Measurements from ENCODE around the gene ZNF668. TPM values are rescaled to one million over a fixed set of nuclear protein-coding genes. Genes with fewer than 3 reads are reported as not detected.
"Not testable (repeated sequence)": the region's sequence is repeated elsewhere in the genome, so short reads cannot be mapped to it uniquely, and the experiment has no call there.

The ZNF668 gene
- total RNA-seq, 3 donors from 2014 or later (not counting 1 experiment from before 2014, with no cell fraction given) = 11.0 to 27.4 (median 22.6) TPM

DNA sequence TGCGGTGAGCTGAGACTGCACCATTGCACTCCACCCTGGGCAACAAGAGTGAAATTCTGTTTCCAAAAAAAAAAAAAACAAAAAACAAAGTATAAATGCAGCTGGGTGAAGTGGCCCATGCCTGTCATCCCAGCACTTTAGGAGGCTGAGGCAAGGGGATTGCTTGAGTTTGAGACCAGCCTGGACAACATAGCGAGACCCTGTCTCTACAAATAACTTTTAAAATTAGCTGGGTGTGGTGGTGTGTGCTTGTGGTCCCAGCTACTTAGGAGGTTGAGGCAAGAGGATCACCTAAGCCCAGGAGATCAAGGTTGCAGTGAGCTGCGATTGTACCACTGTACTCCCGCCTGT lies 50.8 kb downstream of the ZNF668 start:
- Histone ChIP-seq H3K36me3 (ENCODE audit: control insufficient read depth, insufficient read depth, low read length) (no peaks in the 10 kb centered on the region), H3K27me3 (ENCODE audit: control insufficient read depth, insufficient read depth, low read length) (no peaks in the 10 kb centered on the region), H3K9me3 (ENCODE audit: control insufficient read depth, insufficient read depth, low read length) (no peaks in the 10 kb centered on the region), H3K4me3 (ENCODE audit: low read length) (no peak overlapping the region), H3K27ac (ENCODE audit: low read length) (no peak overlapping the region), H3K4me1 (ENCODE audit: control insufficient read depth, insufficient read depth, low read length) (no peaks in the 10 kb centered on the region)
- H3K27ac Mint-ChIP-seq = no peak overlapping the region
- WGBS (ENCODE audit: insufficient coverage) = 87% methylated on average over 3 of the region's 4 CpGs
- no peaks in the 10 kb centered on the region for H3K4me1 Mint-ChIP-seq
- no peak overlapping the region for H3K4me3 Mint-ChIP-seq
- intact Hi-C loops (cut with micrococcal nuclease) = no loop called here
- TF ChIP-seq, protein P1, sequence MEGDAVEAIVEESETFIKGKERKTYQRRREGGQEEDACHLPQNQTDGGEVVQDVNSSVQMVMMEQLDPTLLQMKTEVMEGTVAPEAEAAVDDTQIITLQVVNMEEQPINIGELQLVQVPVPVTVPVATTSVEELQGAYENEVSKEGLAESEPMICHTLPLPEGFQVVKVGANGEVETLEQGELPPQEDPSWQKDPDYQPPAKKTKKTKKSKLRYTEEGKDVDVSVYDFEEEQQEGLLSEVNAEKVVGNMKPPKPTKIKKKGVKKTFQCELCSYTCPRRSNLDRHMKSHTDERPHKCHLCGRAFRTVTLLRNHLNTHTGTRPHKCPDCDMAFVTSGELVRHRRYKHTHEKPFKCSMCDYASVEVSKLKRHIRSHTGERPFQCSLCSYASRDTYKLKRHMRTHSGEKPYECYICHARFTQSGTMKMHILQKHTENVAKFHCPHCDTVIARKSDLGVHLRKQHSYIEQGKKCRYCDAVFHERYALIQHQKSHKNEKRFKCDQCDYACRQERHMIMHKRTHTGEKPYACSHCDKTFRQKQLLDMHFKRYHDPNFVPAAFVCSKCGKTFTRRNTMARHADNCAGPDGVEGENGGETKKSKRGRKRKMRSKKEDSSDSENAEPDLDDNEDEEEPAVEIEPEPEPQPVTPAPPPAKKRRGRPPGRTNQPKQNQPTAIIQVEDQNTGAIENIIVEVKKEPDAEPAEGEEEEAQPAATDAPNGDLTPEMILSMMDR (IDR thresholded peaks at IDR 0.05) = no peak
- DNase-seq (no peak), ATAC-seq (no peak)
- H3K36me3 Mint-ChIP-seq = no peaks in the 10 kb centered on the region
- H3K9me3 Mint-ChIP-seq = no peaks in the 10 kb centered on the region
- no peaks in the 10 kb centered on the region for H3K27me3 Mint-ChIP-seq (ENCODE audit: low read depth in 2 of 2)

DNA sequence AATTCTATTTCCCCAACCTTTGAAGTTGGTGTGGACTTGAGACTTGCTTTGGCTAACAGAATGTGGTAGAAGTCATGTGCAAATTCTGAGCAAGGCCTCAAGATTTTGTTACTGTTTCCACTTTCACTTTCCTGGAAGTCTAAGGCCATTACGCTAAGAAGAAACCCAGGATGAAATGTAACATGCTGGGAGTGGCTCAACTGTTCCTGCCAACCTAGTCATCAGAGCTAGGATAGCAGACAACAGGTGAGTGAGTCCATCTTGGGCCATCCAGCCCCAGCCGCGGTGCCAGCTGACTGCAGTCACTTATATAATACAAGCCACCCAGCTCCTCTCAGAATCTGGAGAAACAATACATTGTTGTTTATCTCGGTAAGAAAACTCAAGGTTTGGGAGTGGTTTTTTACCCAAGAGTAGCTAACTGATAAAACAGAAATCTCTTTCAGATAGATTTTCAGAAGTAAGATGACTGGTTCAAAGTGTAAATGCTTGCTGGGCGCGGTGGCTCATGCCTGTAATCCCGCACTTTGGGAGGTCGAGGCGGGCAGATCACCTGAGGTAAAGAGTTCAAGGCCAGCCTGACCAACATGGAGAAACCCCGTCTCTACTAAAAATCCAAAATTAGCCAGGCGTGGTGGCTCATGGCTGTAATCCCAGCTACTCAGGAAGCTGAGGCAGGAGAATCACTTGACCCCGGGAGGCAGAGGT lies 51.3 kb downstream of the ZNF668 start:
- Mint-ChIP-seq H3K9me3 (no peaks in the 10 kb centered on the region), H3K4me1 (no peaks in the 10 kb centered on the region), H3K36me3 (no peaks in the 10 kb centered on the region), H3K4me3 (no peak overlapping the region), H3K27ac (no peak overlapping the region), H3K27me3 (ENCODE audit: low read depth in 2 of 2) (no peaks in the 10 kb centered on the region)
- DNase-seq (no peak), ATAC-seq (no peak)
- Histone ChIP-seq H3K27ac (ENCODE audit: low read length) (no peak overlapping the region), H3K4me3 (ENCODE audit: low read length) (no peak overlapping the region), H3K36me3 (ENCODE audit: control insufficient read depth, insufficient read depth, low read length) (no peaks in the 10 kb centered on the region), H3K9me3 (ENCODE audit: control insufficient read depth, insufficient read depth, low read length) (no peaks in the 10 kb centered on the region), H3K27me3 (ENCODE audit: control insufficient read depth, insufficient read depth, low read length) (no peaks in the 10 kb centered on the region), H3K4me1 (ENCODE audit: control insufficient read depth, insufficient read depth, low read length) (no peaks in the 10 kb centered on the region)
- intact Hi-C loops (cut with micrococcal nuclease) = no loop called here
- TF ChIP-seq, protein P1 (IDR thresholded peaks at IDR 0.05) = no peak
- 93% methylated on average over 12 of the region's 12 CpGs for WGBS (ENCODE audit: insufficient coverage)

DNA sequence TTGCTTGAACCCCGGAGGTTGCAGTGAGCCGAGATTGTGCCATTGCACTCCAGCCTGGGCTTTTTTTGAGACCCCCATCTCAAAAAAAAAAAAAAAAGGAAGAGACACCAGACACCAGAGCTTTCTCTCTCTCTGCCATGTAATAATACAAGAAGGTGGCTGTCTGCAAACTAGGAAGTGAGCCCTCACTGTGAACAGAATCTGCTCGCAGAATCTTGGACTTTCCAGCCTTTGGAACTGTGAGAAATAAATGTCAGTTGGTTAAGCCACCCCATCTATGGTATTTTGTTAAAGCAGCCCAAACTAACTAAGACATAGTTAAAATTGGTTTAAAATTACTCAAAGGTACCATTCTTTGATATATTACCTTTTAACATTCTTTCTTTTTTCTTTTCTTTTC lies 53.5 kb downstream of the ZNF668 start:
- DNase-seq = no peak
- H3K36me3 Mint-ChIP-seq = no peaks in the 10 kb centered on the region
- Histone ChIP-seq H3K4me1 (ENCODE audit: control insufficient read depth, insufficient read depth, low read length) (no peaks in the 10 kb centered on the region), H3K9me3 (ENCODE audit: control insufficient read depth, insufficient read depth, low read length) (no peaks in the 10 kb centered on the region), H3K36me3 (ENCODE audit: control insufficient read depth, insufficient read depth, low read length) (no peaks in the 10 kb centered on the region), H3K4me3 (ENCODE audit: low read length) (no peak overlapping the region), H3K27ac (ENCODE audit: low read length) (no peak overlapping the region), H3K27me3 (ENCODE audit: control insufficient read depth, insufficient read depth, low read length) (no peaks in the 10 kb centered on the region)
- TF ChIP-seq, protein P1 (IDR thresholded peaks at IDR 0.05) = no peak
- no peaks in the 10 kb centered on the region for H3K9me3 Mint-ChIP-seq
- H3K4me3 Mint-ChIP-seq = no peak overlapping the region
- no peak overlapping the region for H3K27ac Mint-ChIP-seq
- H3K4me1 Mint-ChIP-seq = no peaks in the 10 kb centered on the region
- intact Hi-C loops (cut with micrococcal nuclease) = no loop called here
- 88% methylated on average over 2 of the region's 3 CpGs for WGBS (ENCODE audit: insufficient coverage)
- no peaks in the 10 kb centered on the region for H3K27me3 Mint-ChIP-seq (ENCODE audit: low read depth in 2 of 2)
- ATAC-seq = no peak

DNA sequence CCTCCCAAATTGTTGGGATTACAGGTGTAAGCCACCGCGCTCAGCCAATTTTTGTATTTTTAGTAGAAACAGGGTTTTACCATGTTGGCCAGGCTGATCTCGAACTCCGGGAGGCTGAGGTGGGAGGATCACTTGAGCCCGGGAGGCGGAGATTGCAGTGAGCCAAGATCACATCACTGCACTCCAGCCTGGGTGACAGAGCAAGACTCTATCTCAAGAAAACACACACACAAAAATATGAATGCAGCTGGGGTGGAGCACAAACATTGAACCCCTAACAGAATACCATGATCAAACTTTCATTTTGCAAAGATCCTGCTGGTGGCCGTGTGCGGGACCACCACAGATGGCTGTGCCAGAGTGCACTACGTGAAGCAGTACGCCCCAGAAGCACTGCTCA lies 56.3 kb downstream of the ZNF668 start:
- H3K4me3 ChIP-seq (ENCODE audit: low read length); DNase-seq; H3K9me3 ChIP-seq (ENCODE audit: control insufficient read depth, insufficient read depth, low read length); H3K27ac ChIP-seq (ENCODE audit: low read length); H3K4me1 ChIP-seq (ENCODE audit: control insufficient read depth, insufficient read depth, low read length); H3K4me3 Mint-ChIP-seq; ATAC-seq; H3K36me3 ChIP-seq (ENCODE audit: control insufficient read depth, insufficient read depth, low read length); H3K36me3 Mint-ChIP-seq; H3K9me3 Mint-ChIP-seq; H3K4me1 Mint-ChIP-seq; H3K27me3 ChIP-seq (ENCODE audit: control insufficient read depth, insufficient read depth, low read length); intact Hi-C loops (cut with micrococcal nuclease); H3K27ac Mint-ChIP-seq: not testable (repeated sequence)
- 95% methylated on average over 10 of the region's 10 CpGs for WGBS (ENCODE audit: insufficient coverage)
- H3K27me3 Mint-ChIP-seq (ENCODE audit: low read depth in 2 of 2) = peaks cover 10 to 17% of the 10 kb centered on the region in 2 donors
